ENCODE results near the gene CACHD1. TPM values are rescaled to one million over a fixed set of nuclear protein-coding genes. Genes with fewer than 3 reads are reported as not detected.
"Not testable (repeated sequence)": the region's sequence is repeated elsewhere in the genome, so short reads cannot be mapped to it uniquely, and the experiment has no call there.

Gene CACHD1
- total RNA-seq, 1 donor from 2014 or later: 0.14 TPM

DNA sequence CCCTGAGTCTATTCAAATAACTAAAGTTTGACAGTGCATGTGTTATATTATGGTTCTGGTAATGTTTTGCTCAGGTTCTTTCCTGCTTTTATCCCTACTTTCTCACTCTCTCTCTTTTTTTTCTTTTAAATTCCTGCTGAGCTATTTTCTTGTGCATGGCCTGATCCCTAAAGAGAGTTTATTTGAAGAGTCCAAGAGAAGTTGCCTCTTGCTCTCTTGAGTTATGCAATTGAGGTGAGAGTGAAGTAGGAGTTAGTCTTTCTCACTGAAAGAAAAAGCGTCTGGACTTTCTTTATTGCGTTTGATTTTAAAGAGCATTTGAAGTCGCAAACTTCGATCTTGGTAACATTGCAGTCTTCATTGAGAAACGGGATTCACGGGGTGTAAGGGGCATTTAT lies 138.7 kb downstream of the CACHD1 start:
- no peak for DNase-seq (ENCODE audit: low spot score)
- intact Hi-C loops (cut with micrococcal nuclease): no loop called here
- Mint-ChIP-seq H3K9me3 (peaks cover 6% of the 10 kb centered on the region), H3K4me3 (ENCODE audit: low read depth) (no peak overlapping the region), H3K27me3 (ENCODE audit: low read depth) (no peaks in the 10 kb centered on the region), H3K36me3 (ENCODE audit: low read depth) (no peaks in the 10 kb centered on the region), H3K27ac (no peak overlapping the region), H3K4me1 (ENCODE audit: low read depth) (no peaks in the 10 kb centered on the region)

DNA sequence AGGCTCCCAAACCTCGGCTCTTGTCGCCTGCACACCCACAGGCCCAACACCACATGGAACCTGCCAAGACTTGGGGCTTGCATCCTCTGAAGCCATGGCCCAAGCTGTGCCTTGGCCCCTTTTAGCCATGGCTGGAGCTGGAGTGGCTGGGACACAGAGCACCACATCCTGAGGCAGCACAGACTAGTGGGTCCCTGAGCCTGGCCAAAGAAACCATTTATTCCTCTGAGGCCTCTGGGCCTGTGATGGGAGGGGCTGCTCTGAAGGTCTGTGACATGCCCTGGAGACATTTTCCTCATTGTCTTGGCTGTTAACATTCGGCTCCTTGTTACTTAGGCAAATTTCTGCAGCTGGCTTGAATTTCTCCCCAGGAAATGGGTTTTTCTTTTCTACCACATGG lies 141.0 kb downstream of the CACHD1 start:
- H3K27me3 Mint-ChIP-seq (ENCODE audit: low read depth); DNase-seq (ENCODE audit: low spot score); H3K9me3 Mint-ChIP-seq; H3K27ac Mint-ChIP-seq; H3K36me3 Mint-ChIP-seq (ENCODE audit: low read depth); intact Hi-C loops (cut with micrococcal nuclease); H3K4me3 Mint-ChIP-seq (ENCODE audit: low read depth); H3K4me1 Mint-ChIP-seq (ENCODE audit: low read depth): not testable (repeated sequence)

DNA sequence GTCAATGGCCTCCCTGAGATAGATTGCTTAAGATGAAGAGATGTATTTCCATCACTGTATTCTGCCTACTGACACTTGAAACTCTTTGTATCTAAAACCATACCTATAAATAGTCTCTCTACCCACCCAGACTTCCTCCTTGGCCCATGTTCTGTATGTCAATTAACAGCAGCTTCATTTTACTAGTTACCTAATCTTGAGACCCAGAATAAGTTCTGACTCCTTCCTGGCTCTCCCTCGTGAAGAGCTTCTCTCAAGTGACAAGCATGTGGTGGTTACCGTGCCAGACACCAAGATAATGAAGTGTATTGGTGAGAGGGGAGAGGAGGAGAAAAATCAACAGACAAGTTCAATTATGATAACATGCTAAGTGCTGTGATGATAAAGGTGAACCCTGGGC lies 146.1 kb downstream of the CACHD1 start:
- intact Hi-C loops (cut with micrococcal nuclease): no loop called here
- no peaks in the 10 kb centered on the region for H3K27me3 Mint-ChIP-seq (ENCODE audit: low read depth)
- no peak overlapping the region for H3K4me3 Mint-ChIP-seq (ENCODE audit: low read depth)
- no peak overlapping the region for H3K27ac Mint-ChIP-seq
- no peaks in the 10 kb centered on the region for H3K36me3 Mint-ChIP-seq (ENCODE audit: low read depth)
- H3K4me1 Mint-ChIP-seq (ENCODE audit: low read depth): no peaks in the 10 kb centered on the region
- DNase-seq (ENCODE audit: low spot score): no peak
- peaks cover 6% of the 10 kb centered on the region for H3K9me3 Mint-ChIP-seq

DNA sequence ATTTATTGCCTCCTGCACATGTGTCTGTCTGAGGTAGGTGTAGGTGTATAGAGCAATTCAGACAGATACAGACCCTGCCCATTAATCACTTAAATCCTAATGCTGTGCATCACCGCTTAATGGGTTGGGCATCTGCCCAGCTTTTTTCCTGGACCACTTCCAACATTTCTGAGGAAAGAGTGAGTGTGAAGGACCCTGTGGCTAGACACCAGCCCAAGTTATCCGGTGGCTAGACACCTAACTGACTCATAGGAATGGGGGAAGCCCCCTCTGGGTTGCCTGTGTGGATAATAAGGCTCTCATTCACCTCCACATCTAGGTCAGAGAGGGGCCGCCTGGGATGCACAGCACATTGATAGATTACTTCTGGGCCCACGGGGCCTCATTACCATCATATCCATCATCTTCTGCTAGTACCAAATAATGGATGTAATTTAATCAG lies 153.8 kb downstream of the CACHD1 start:
- no peak overlapping the region for H3K27ac Mint-ChIP-seq
- no peaks in the 10 kb centered on the region for H3K9me3 Mint-ChIP-seq
- H3K36me3 Mint-ChIP-seq (ENCODE audit: low read depth): no peaks in the 10 kb centered on the region
- intact Hi-C loops (cut with micrococcal nuclease): no loop called here
- no peak for DNase-seq (ENCODE audit: low spot score)
- no peaks in the 10 kb centered on the region for H3K4me1 Mint-ChIP-seq (ENCODE audit: low read depth)
- no peak overlapping the region for H3K4me3 Mint-ChIP-seq (ENCODE audit: low read depth)
- H3K27me3 Mint-ChIP-seq (ENCODE audit: low read depth): peaks cover 1% of the 10 kb centered on the region

DNA sequence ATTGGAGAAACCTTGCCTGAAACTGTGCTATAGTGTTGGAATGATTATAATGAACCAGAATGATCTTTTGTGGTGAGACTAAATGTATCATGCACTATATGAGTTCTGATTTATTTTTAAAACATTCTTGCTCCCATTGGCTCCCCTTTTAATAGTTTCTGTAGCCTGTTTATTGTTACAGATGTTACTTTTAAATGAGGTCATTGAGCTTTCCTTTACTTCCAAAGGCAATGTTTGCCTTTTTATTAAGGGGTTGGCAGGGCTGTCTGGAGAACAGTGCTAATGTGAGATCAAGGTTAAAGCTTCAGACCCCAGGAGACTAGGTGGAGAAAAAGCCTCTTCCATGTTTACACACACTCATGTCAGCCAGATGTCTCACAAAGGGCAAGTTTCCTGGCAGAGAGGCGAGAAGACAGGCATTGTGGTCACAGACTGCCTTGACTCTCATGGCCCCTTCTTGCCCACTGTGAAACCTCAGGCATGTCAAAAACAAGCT lies 154.3 kb downstream of the CACHD1 start:
- no peak overlapping the region for H3K4me3 Mint-ChIP-seq (ENCODE audit: low read depth)
- no peaks in the 10 kb centered on the region for H3K4me1 Mint-ChIP-seq (ENCODE audit: low read depth)
- H3K36me3 Mint-ChIP-seq (ENCODE audit: low read depth): no peaks in the 10 kb centered on the region
- H3K9me3 Mint-ChIP-seq: no peaks in the 10 kb centered on the region
- no peak overlapping the region for H3K27ac Mint-ChIP-seq
- H3K27me3 Mint-ChIP-seq (ENCODE audit: low read depth): peaks cover 1% of the 10 kb centered on the region
- intact Hi-C loops (cut with micrococcal nuclease): no loop called here
- no peak for DNase-seq (ENCODE audit: low spot score)

DNA sequence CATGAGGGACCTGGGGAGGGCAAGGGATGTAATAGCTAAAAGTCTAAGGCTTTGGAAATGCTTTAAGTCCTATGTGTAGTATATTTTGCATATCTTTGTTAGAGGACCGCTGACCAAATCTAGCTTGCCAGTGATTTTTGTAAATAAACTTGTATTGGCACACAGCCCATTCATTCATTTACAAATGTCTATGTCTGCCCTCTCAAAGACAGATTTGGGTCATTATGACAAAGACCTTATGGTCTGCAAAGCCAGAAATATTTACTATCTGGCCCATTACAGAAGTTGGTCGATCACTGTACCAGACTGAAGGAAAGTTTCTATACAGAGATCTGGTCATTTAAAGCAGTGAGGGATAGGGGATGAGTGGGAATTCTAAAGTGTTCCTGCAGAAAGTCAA lies 154.9 kb downstream of the CACHD1 start:
- Mint-ChIP-seq H3K27ac (no peak overlapping the region), H3K36me3 (ENCODE audit: low read depth) (no peaks in the 10 kb centered on the region), H3K9me3 (no peaks in the 10 kb centered on the region), H3K4me3 (ENCODE audit: low read depth) (no peak overlapping the region), H3K4me1 (ENCODE audit: low read depth) (no peaks in the 10 kb centered on the region), H3K27me3 (ENCODE audit: low read depth) (peaks cover 1% of the 10 kb centered on the region)
- intact Hi-C loops (cut with micrococcal nuclease): no loop called here
- no peak for DNase-seq (ENCODE audit: low spot score)

DNA sequence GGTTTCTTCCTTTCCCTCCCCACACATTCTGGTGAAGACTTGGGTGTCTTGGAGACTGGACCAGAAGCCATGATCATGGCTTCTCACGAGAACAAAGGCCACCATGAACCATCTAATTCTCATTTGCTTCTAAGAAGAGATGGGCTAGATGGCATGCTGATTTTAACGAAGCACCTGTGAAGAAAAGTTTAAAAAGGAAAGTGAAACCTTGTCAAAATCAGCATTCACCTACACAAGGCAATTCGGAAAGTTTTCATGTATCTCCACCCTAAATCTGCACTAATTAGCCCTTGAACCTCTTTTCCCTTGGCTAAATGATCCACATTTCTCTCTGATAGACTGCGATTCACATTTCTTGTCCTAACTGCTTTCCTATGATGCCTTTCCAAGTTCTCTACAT lies 160.7 kb downstream of the CACHD1 start:
- no peak overlapping the region for H3K4me3 Mint-ChIP-seq (ENCODE audit: low read depth)
- no peaks in the 10 kb centered on the region for H3K9me3 Mint-ChIP-seq
- H3K36me3 Mint-ChIP-seq (ENCODE audit: low read depth): no peaks in the 10 kb centered on the region
- peaks cover 9% of the 10 kb centered on the region for H3K4me1 Mint-ChIP-seq (ENCODE audit: low read depth)
- intact Hi-C loops (cut with micrococcal nuclease): no loop called here
- H3K27ac Mint-ChIP-seq: no peak overlapping the region
- DNase-seq (ENCODE audit: low spot score): no peak
- no peaks in the 10 kb centered on the region for H3K27me3 Mint-ChIP-seq (ENCODE audit: low read depth)

DNA sequence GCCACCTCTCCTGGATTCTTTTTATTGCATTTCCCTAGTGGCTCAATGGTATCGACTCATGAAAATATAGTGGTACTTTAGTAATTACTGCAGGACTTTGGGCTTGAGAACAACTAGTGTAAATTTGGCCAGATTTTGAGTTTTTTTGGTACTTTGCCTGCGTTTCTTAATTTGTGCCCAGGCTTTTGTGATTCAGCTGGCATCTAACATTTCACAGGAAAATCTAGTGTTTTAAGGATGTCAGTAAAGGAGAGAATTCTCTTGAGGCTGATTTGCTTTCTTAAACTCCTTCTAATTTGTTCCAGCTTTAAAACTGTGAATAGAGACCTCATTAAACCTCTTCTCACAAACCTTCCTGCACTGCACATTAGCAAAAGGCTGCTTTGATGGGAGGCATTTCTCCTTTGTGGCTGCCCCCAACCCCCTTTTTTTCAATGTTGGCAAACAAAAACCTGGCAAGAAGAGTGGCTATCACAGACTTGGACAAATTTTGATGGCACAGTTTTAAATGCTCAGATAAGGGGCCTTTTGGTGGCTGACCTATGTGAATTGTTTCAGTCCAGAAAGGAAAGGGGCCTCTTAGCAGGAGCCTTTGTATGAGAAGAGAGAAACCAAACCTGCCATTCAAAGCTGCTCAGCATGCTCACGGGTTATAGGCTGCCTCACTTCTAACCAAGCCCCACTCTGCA lies 161.6 kb downstream of the CACHD1 start:
- Mint-ChIP-seq H3K4me1 (ENCODE audit: low read depth) (peaks cover 9% of the 10 kb centered on the region), H3K27me3 (ENCODE audit: low read depth) (no peaks in the 10 kb centered on the region), H3K4me3 (ENCODE audit: low read depth) (no peak overlapping the region), H3K36me3 (ENCODE audit: low read depth) (no peaks in the 10 kb centered on the region), H3K27ac (no peak overlapping the region), H3K9me3 (no peaks in the 10 kb centered on the region)
- DNase-seq (ENCODE audit: low spot score): no peak
- intact Hi-C loops (cut with micrococcal nuclease): no loop called here

DNA sequence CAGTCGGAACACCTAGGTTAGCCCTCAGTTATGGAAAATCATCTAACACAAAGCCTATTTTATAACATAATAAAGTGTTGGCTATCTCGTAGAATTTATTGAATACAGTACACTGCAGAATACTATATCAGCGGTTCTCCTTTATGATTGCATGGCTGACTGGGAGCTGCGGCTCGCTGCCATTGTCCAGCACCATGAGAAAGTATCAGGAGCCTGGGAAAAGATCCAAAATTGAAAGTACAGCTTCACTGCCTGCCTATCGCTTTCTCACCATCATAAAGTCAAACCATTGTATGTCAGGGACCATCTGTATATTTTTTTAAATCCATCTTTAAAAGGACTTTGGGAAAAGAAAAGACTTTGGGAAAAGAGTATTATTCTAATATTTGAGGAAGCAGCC lies 163.0 kb downstream of the CACHD1 start:
- no peak overlapping the region for H3K4me3 Mint-ChIP-seq (ENCODE audit: low read depth)
- intact Hi-C loops (cut with micrococcal nuclease): no loop called here
- no peak overlapping the region for H3K27ac Mint-ChIP-seq
- no peaks in the 10 kb centered on the region for H3K9me3 Mint-ChIP-seq
- no peak for DNase-seq (ENCODE audit: low spot score)
- no peaks in the 10 kb centered on the region for H3K27me3 Mint-ChIP-seq (ENCODE audit: low read depth)
- peaks cover 9% of the 10 kb centered on the region for H3K4me1 Mint-ChIP-seq (ENCODE audit: low read depth)
- no peaks in the 10 kb centered on the region for H3K36me3 Mint-ChIP-seq (ENCODE audit: low read depth)

DNA sequence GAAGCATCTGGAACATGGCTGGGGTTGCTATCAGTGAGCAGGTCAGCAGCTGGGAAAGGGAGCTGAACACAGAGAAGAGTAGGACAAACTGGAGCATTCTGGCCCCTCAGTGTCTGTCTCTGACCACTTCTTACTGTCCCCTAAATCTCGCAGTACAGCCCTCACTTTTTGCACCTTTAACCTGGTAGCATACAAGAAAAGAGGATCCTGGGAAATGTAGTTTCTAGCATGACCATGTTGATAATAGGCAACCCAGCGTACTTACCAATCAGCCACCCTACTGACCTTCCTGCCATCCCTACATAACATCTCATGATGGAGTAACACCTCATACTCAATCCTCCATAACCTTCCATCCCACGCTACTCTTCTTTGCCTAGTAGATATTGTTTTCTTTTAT lies 175.8 kb downstream of the CACHD1 start:
- no peak overlapping the region for H3K27ac Mint-ChIP-seq
- H3K4me1 Mint-ChIP-seq (ENCODE audit: low read depth): no peaks in the 10 kb centered on the region
- no peaks in the 10 kb centered on the region for H3K9me3 Mint-ChIP-seq
- H3K36me3 Mint-ChIP-seq (ENCODE audit: low read depth): no peaks in the 10 kb centered on the region
- H3K4me3 Mint-ChIP-seq (ENCODE audit: low read depth): no peak overlapping the region
- DNase-seq (ENCODE audit: low spot score): no peak
- intact Hi-C loops (cut with micrococcal nuclease): no loop called here
- no peaks in the 10 kb centered on the region for H3K27me3 Mint-ChIP-seq (ENCODE audit: low read depth)

DNA sequence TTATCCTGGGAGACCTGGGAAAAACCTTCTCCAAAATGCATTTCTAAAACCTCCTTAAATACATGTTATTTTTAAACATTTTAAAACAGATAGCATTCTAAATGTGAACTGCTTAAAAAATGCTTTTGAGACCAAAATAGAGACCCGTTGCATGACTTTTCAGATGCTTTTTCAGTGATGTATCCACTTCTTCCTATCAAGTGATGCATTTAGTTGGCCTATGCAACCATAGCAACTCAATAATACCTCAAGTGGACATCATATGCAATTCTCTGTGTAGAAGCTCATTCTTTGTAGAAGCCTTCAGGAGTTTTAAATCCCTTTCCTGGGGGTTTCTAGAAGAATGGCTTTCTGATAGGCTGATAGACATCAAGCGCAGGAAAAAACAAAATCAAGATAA lies 180.5 kb downstream of the CACHD1 start:
- no peaks in the 10 kb centered on the region for H3K9me3 Mint-ChIP-seq
- no peak overlapping the region for H3K27ac Mint-ChIP-seq
- H3K36me3 Mint-ChIP-seq (ENCODE audit: low read depth): no peaks in the 10 kb centered on the region
- H3K27me3 Mint-ChIP-seq (ENCODE audit: low read depth): no peaks in the 10 kb centered on the region
- intact Hi-C loops (cut with micrococcal nuclease): no loop called here
- no peak overlapping the region for H3K4me3 Mint-ChIP-seq (ENCODE audit: low read depth)
- DNase-seq (ENCODE audit: low spot score): no peak
- H3K4me1 Mint-ChIP-seq (ENCODE audit: low read depth): no peaks in the 10 kb centered on the region

DNA sequence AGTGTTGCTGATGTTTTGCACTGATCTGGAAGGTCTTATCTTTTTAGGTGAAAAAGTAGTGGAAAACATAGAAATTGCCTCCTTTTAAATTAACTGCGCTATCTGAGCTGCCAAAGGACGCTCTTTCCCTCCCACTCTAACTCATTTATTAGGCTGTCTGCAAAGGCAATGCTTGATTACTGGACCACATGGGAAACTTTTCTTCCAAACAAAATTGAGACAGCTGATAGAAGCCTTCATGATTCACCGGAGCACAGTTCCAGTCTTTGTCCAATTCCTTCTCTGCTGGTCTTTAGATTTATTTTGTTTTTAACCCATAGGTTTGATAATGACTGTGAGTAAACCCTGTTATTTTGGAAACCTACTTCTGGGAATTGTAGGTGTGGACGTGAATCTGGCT lies 181.9 kb downstream of the CACHD1 start:
- intact Hi-C loops (cut with micrococcal nuclease): no loop called here
- no peaks in the 10 kb centered on the region for H3K36me3 Mint-ChIP-seq (ENCODE audit: low read depth)
- no peak for DNase-seq (ENCODE audit: low spot score)
- H3K27me3 Mint-ChIP-seq (ENCODE audit: low read depth): peaks cover 5% of the 10 kb centered on the region
- H3K27ac Mint-ChIP-seq: no peak overlapping the region
- H3K4me3 Mint-ChIP-seq (ENCODE audit: low read depth): no peak overlapping the region
- no peaks in the 10 kb centered on the region for H3K4me1 Mint-ChIP-seq (ENCODE audit: low read depth)
- no peaks in the 10 kb centered on the region for H3K9me3 Mint-ChIP-seq

DNA sequence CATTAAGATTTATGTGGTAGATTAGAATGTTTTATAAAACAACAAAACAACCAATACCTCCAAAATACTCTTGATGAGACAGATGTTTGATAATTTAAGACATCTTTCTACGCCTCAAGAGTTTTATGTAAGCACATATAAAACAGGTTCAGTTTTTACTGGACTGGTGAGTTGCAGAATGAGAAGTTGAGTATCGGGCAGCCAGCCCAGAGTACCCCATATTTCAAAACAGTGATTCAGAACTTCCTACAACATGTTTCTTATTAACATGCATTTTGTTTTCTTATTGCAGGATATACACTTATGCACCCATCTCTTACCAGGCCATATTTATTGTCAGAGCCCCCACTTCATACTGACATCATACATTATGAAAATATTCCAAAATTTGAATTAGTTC lies 183.5 kb downstream of the CACHD1 start:
- Mint-ChIP-seq H3K27ac (no peak overlapping the region), H3K9me3 (no peaks in the 10 kb centered on the region), H3K4me1 (ENCODE audit: low read depth) (no peaks in the 10 kb centered on the region), H3K4me3 (ENCODE audit: low read depth) (no peak overlapping the region), H3K36me3 (ENCODE audit: low read depth) (no peaks in the 10 kb centered on the region), H3K27me3 (ENCODE audit: low read depth) (peaks cover 6% of the 10 kb centered on the region)
- intact Hi-C loops (cut with micrococcal nuclease): no loop called here
- DNase-seq (ENCODE audit: low spot score): no peak
